HT1080 (cell line): ENCODE results near the gene ERICH6. TPM values are rescaled to one million over a fixed set of nuclear protein-coding genes. Genes with fewer than 3 reads are reported as not detected.

Experiments
- DNase-seq: peaks from one replicate; pipeline ENCODE4 v3.0.0-alpha.2; 2015; ENCODE audit warnings: low read depth
- total RNA-seq: library from RNA; depleted of rRNA; stranded (reverse); fragments of >200 nt; shearing (Covaris generic); gene quantifications from 2 replicates; pipeline ENCODE4 v1.2.3, GENCODE V29; 2014

The ERICH6 gene
- total RNA-seq, 1 experiment from 2014 or later = not detected

- DNase-seq = peak; percentile 79
These were observed 34.4 kb upstream of the ERICH6 start for GRCh38 chr3:150737874-150738679.

GRCh38 chr3:150736903-150737832 lies 33.4 kb upstream of the ERICH6 start:
- no peak for DNase-seq

- no peak for DNase-seq
These were observed 32.6 kb upstream of the ERICH6 start for GRCh38 chr3:150736316-150736719.

- DNase-seq = no peak
These were observed 31.0 kb upstream of the ERICH6 start for GRCh38 chr3:150734795-150735119.

- no peak for DNase-seq
These were observed 30.4 kb upstream of the ERICH6 start for GRCh38 chr3:150733936-150734794.

GRCh38 chr3:150733373-150733935 lies 29.7 kb upstream of the ERICH6 start:
- DNase-seq = no peak

- DNase-seq = no peak
These were observed 26.1 kb upstream of the ERICH6 start for GRCh38 chr3:150729682-150730360.

GRCh38 chr3:150727653-150728502 lies 24.2 kb upstream of the ERICH6 start:
- no peak for DNase-seq

GRCh38 chr3:150725548-150725947 lies 21.8 kb upstream of the ERICH6 start:
- DNase-seq = no peak

GRCh38 chr3:150723946-150724345 lies 20.2 kb upstream of the ERICH6 start:
- no peak for DNase-seq

- no peak for DNase-seq
These were observed 18.5 kb upstream of the ERICH6 start for GRCh38 chr3:150722267-150722666.

GRCh38 chr3:150721285-150722130 lies 17.8 kb upstream of the ERICH6 start:
- peak; percentile 66 for DNase-seq

- DNase-seq = no peak
These were observed 16.7 kb upstream of the ERICH6 start for GRCh38 chr3:150720444-150720843.

GRCh38 chr3:150710097-150710496 lies 6.4 kb upstream of the ERICH6 start:
- DNase-seq = peak; percentile 54

GRCh38 chr3:150703299-150703755 lies 393 bp downstream of the ERICH6 start:
- no peak for DNase-seq

- peak; percentile 66 for DNase-seq
These were observed 4.6 kb downstream of the ERICH6 start for GRCh38 chr3:150699068-150699639.

- peak; percentile 45 for DNase-seq
These were observed 6.1 kb downstream of the ERICH6 start for GRCh38 chr3:150697646-150698045.

GRCh38 chr3:150691414-150692040 lies 12.2 kb downstream of the ERICH6 start:
- no peak for DNase-seq
